WTC11 (cell line): Measurements from ENCODE around the gene TOMM40L. TPM values are rescaled to one million over a fixed set of nuclear protein-coding genes. Genes with fewer than 3 reads are reported as not detected.

ENCODE experiments used
- ATAC-seq: fragments of 200-7000 bp; cut with Tn5 transposase; 2 replicates; pipeline ENCODE4 v1.10.0; 2021; ENCODE audit warnings: mild to moderate bottlenecking, moderate library complexity
- CTCF ChIA-PET: fragments of 300-600 bp; sonication (Branson Sonifier 250); formaldehyde crosslinking; loops from one replicate; lab custom pipeline; 2021; ENCODE audit warnings: antibody characterized with exemption; lab: Charles Lee
- POLR2A ChIA-PET: fragments of 350-600 bp; sonication (Branson Sonifier 250); formaldehyde crosslinking; loops from one replicate; lab custom pipeline; 2021; ENCODE audit warnings: antibody characterized with exemption; lab: Charles Lee
- DNase-seq: peaks from one replicate; pipeline ENCODE4 v3.0.0; 2021; ENCODE audit warnings: low spot score
- H3K27ac Mint-ChIP-seq: 2 replicates; pipeline ENCODE4 v1.8.0; 2021; ENCODE audit warnings: mixed read lengths
- H3K27me3 Mint-ChIP-seq: 2 replicates; pipeline ENCODE4 v1.8.0; 2021; ENCODE audit warnings: low read depth, mild to moderate bottlenecking, moderate library complexity, mixed read lengths
- H3K36me3 Mint-ChIP-seq: 2 replicates; pipeline ENCODE4 v1.8.0; 2021; ENCODE audit warnings: mixed read lengths
- H3K4me1 Mint-ChIP-seq: 2 replicates; pipeline ENCODE4 v1.8.0; 2022; ENCODE audit warnings: mixed read lengths
- H3K4me3 Mint-ChIP-seq: 2 replicates; pipeline ENCODE4 v1.8.0; 2021; ENCODE audit warnings: mild to moderate bottlenecking, moderate library complexity, mixed read lengths
- H3K9me3 Mint-ChIP-seq: 2 replicates; pipeline ENCODE4 v1.8.0; 2021; ENCODE audit warnings: mixed read lengths
- AR ChIP-seq: fragments of 250-450 bp; sonication (Bioruptor Pico); IDR thresholded peaks from 2 replicates; pipeline ENCODE4 v1.9.0; 2021; ENCODE audit warnings: mild to moderate bottlenecking
- ATF1 ChIP-seq: sonication (generic); formaldehyde crosslinking; IDR thresholded peaks from 2 replicates; pipeline ENCODE4 v1.8.1; 2023; ENCODE audit warnings: mild to moderate bottlenecking, moderate library complexity, missing genetic modification reagents
- FOXJ3 ChIP-seq: sonication (generic); formaldehyde crosslinking; IDR thresholded peaks from 2 replicates; pipeline ENCODE4 v1.9.0; 2021; ENCODE audit warnings: missing genetic modification reagents, mild to moderate bottlenecking, borderline replicate concordance
- GABPB1 ChIP-seq: sonication (generic); formaldehyde crosslinking; IDR thresholded peaks from 2 replicates; pipeline ENCODE4 v1.8.1; 2023; ENCODE audit warnings: mild to moderate bottlenecking, missing genetic modification reagents
- HMGA2 ChIP-seq: fragments of 250-450 bp; sonication (Bioruptor Pico); IDR thresholded peaks from 2 replicates; pipeline ENCODE4 v1.4.0; 2021; ENCODE audit warnings: mild to moderate bottlenecking, moderate library complexity
- HMGXB4 ChIP-seq: sonication (generic); formaldehyde crosslinking; IDR thresholded peaks from 2 replicates; pipeline ENCODE4 v1.8.1; 2023; ENCODE audit warnings: mild to moderate bottlenecking, moderate library complexity, missing genetic modification reagents
- MAX ChIP-seq: sonication (generic); formaldehyde crosslinking; IDR thresholded peaks from 2 replicates; pipeline ENCODE4 v1.8.0; 2022; ENCODE audit warnings: mild to moderate bottlenecking, missing genetic modification reagents
- MXD4 ChIP-seq: fragments of 250-450 bp; sonication (Bioruptor Pico); IDR thresholded peaks from 2 replicates; pipeline ENCODE4 v1.8.0; 2021; ENCODE audit warnings: mild to moderate bottlenecking, moderate library complexity, borderline replicate concordance
- NFYB ChIP-seq: sonication (generic); formaldehyde crosslinking; conservative IDR thresholded peaks from 2 replicates; pipeline ENCODE4 v1.8.0; 2022; ENCODE audit warnings: low read depth, missing genetic modification reagents
- PRRX2 ChIP-seq: fragments of 250-450 bp; sonication (Bioruptor Pico); IDR thresholded peaks from 2 replicates; pipeline ENCODE4 v1.8.0; 2021; ENCODE audit warnings: mild to moderate bottlenecking
- SMAD3 ChIP-seq: sonication (generic); formaldehyde crosslinking; IDR thresholded peaks from 2 replicates; pipeline ENCODE4 v1.8.0; 2022; ENCODE audit warnings: missing genetic modification reagents, mild to moderate bottlenecking, borderline replicate concordance
- SMAD4 ChIP-seq: sonication (generic); formaldehyde crosslinking; IDR thresholded peaks from 2 replicates; pipeline ENCODE4 v1.8.0; 2022; ENCODE audit warnings: mild to moderate bottlenecking, missing genetic modification reagents
- STAT6 ChIP-seq: sonication (generic); formaldehyde crosslinking; conservative IDR thresholded peaks from 2 replicates; pipeline ENCODE4 v1.8.1; 2023; ENCODE audit warnings: mild to moderate bottlenecking, low read depth, missing genetic modification reagents, moderate library complexity
- ZMAT4 ChIP-seq: fragments of 250-450 bp; sonication (Bioruptor Pico); IDR thresholded peaks from 2 replicates; pipeline ENCODE4 v1.9.0; 2021; ENCODE audit warnings: mild to moderate bottlenecking
- ZNF317 ChIP-seq: sonication (generic); formaldehyde crosslinking; IDR thresholded peaks from 2 replicates; pipeline ENCODE4 v1.8.1; 2023; ENCODE audit warnings: low read depth, mild to moderate bottlenecking, moderate library complexity, missing genetic modification reagents, borderline replicate concordance
- ZNF423 ChIP-seq: fragments of 250-450 bp; sonication (Bioruptor Pico); IDR thresholded peaks from 2 replicates; pipeline ENCODE4 v2.1.2; 2022; ENCODE audit warnings: mild to moderate bottlenecking, moderate library complexity
- ZNF425 ChIP-seq: fragments of 250-450 bp; sonication (Bioruptor Pico); conservative IDR thresholded peaks from 2 replicates; pipeline ENCODE4 v1.9.0; 2021; ENCODE audit warnings: mild to moderate bottlenecking
- ZNF671 ChIP-seq: fragments of 250-450 bp; sonication (Bioruptor Pico); IDR thresholded peaks from 2 replicates; pipeline ENCODE4 v1.8.0; 2021; ENCODE audit warnings: mild to moderate bottlenecking
- total RNA-seq: library from RNA; stranded (reverse); gene quantifications from 3 replicates; pipeline ENCODE4 v1.2.3, GENCODE V29; 2021

Gene TOMM40L
- total RNA-seq, 1 experiment from 2014 or later: 16.9 TPM

GRCh38 chr1:161235957-161236775 is 10.3 kb downstream of the TOMM40L start:
- DNase-seq (no peak), ATAC-seq (no peak)
- Mint-ChIP-seq H3K4me3 (no peak overlapping the region), H3K27ac (no peak overlapping the region; the same call in 1 of the 2 replicates), H3K27me3 (no peaks in the 10 kb centered on the region; the same call in 1 of the 2 replicates), H3K36me3 (no peaks in the 10 kb centered on the region), H3K9me3 (no peaks in the 10 kb centered on the region), H3K4me1 (no peaks in the 10 kb centered on the region)
- TF ChIP-seq ZNF423 (no peak), NFYB (no peak), ZNF317 (no peak), MXD4 (CRISPR knock-in tag) (no peak)
- ChIA-PET CTCF (interaction anchor here (1.4 to 2.3 kb wide), 5 partner anchors 10 to 146 kb away, joined by 4 to 8 read pairs (median 5); partner anchors contain the start of gene PCP4L1), POLR2A (interaction anchor here (0.6 kb wide), 1 partner anchor 54 kb away, joined by 3 read pairs; no protein-coding TSS in a partner anchor)

- Mint-ChIP-seq H3K9me3 (no peaks in the 10 kb centered on the region), H3K27me3 (peaks cover 4% of the 10 kb centered on the region), H3K36me3 (no peaks in the 10 kb centered on the region), H3K4me1 (no peaks in the 10 kb centered on the region), H3K4me3 (no peak within 1 kb of the TSS), H3K27ac (no peak within 1 kb of the TSS)
- ChIA-PET CTCF (interaction anchor here (0.6 to 4.2 kb wide), 4 partner anchors 12 to 68 kb away, joined by 4 to 17 read pairs (median 6); partner anchors contain the start of genes PCP4L1 and TOMM40L), POLR2A (no interaction called here)
- TF ChIP-seq ZNF423: no peak
- no peak for TF ChIP-seq ZNF425
- TF ChIP-seq PRRX2: no peak
- TF ChIP-seq ZNF671 (CRISPR knock-in tag): no peak
- TF ChIP-seq MAX: no peak
- no peak for TF ChIP-seq ZMAT4 (CRISPR knock-in tag)
- no peak for TF ChIP-seq AR (CRISPR knock-in tag)
- no peak for TF ChIP-seq FOXJ3 (CRISPR knock-in tag)
- TF ChIP-seq STAT6 (CRISPR knock-in tag): no peak
- no peak for TF ChIP-seq SMAD3 (CRISPR knock-in tag)
- TF ChIP-seq ATF1 (CRISPR knock-in tag): no peak
- no peak for TF ChIP-seq GABPB1 (CRISPR knock-in tag)
- no peak for TF ChIP-seq NFYB
- TF ChIP-seq HMGA2: no peak
- no peak for TF ChIP-seq SMAD4
- no peak for TF ChIP-seq HMGXB4
- DNase-seq (no peak), ATAC-seq (no peak)
Observed at GRCh38 chr1:161238039-161238473, 12.2 kb downstream of the TOMM40L start, which contains the start of gene NR1I3. NR1I3 (minus strand) TSS chr1:161238203; CDS start chr1:161236565, 1,638 bp downstream.
